ENCODE results near the gene EPB41L5. TPM values are rescaled to one million over a fixed set of nuclear protein-coding genes. Genes with fewer than 3 reads are reported as not detected.

The EPB41L5 gene
- polyA plus RNA-seq, 1 donor (not counting 4 experiments of a cell fraction or from before 2014, with no cell fraction given), result 17.8 TPM

DNA sequence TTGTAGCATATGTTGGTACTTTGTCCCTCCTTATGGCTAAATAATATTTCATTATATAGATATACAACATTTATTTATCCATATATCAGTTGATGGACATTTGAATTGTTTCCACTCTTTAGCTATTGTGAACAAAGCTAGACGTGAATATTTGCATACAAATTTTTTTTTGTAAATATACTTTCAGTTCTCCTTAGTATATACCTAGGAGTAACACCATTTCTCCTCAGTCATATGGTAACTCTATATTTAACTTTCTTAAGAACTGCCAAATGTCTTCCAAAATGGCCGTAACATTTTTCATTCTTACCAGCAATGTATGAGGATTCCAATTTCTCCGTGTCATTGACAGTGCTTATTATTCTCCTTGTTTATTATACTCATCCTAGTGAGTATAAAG, 135.8 kb downstream of the EPB41L5 start:
- H3K9me3 ChIP-seq (ENCODE audit: control insufficient read depth, low read depth, low read length), result no peaks in the 10 kb centered on the region
- no peak overlapping the region for H3K4me3 ChIP-seq (ENCODE audit: control insufficient read depth in 2 of 3, extremely low read depth in 1 of 3, insufficient read depth in 2 of 3, low read depth in 1 of 3, low read length in 3 of 3)
- no peak overlapping the region for H3K27ac ChIP-seq (ENCODE audit: control insufficient read depth, insufficient read depth, low read length)
- no peaks in the 10 kb centered on the region for H3K79me2 ChIP-seq (ENCODE audit: control insufficient read depth, insufficient read depth, low read length)
- no peak overlapping the region for H2AFZ ChIP-seq (ENCODE audit: control insufficient read depth, low read length)
- TF ChIP-seq EZH2 (IDR thresholded peaks at IDR 0.05; ENCODE audit: low read length), result no peak
- TF ChIP-seq, protein P1, sequence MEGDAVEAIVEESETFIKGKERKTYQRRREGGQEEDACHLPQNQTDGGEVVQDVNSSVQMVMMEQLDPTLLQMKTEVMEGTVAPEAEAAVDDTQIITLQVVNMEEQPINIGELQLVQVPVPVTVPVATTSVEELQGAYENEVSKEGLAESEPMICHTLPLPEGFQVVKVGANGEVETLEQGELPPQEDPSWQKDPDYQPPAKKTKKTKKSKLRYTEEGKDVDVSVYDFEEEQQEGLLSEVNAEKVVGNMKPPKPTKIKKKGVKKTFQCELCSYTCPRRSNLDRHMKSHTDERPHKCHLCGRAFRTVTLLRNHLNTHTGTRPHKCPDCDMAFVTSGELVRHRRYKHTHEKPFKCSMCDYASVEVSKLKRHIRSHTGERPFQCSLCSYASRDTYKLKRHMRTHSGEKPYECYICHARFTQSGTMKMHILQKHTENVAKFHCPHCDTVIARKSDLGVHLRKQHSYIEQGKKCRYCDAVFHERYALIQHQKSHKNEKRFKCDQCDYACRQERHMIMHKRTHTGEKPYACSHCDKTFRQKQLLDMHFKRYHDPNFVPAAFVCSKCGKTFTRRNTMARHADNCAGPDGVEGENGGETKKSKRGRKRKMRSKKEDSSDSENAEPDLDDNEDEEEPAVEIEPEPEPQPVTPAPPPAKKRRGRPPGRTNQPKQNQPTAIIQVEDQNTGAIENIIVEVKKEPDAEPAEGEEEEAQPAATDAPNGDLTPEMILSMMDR (optimal IDR thresholded peaks at IDR 0.05 in 1 of 3, IDR thresholded peaks at IDR 0.05 in 1 of 3, conservative IDR thresholded peaks at IDR 0.05 in 1 of 3; ENCODE audit: extremely low read depth in 1 of 3, insufficient read depth in 2 of 3, low read length in 3 of 3), result no peak
- no peak overlapping the region for H3K4me2 ChIP-seq (ENCODE audit: control insufficient read depth, extremely low read depth, insufficient read depth, low read depth, low read length)
- no peak overlapping the region for H3K9ac ChIP-seq (ENCODE audit: control insufficient read depth, extremely low read depth, insufficient read depth, low read length)
- dilution Hi-C loops (cut with MboI; ENCODE audit: extremely low pct_ligation_motif_present, low sequenced_read_pairs), result no loop called here
- no peaks in the 10 kb centered on the region for H3K27me3 ChIP-seq (ENCODE audit: control insufficient read depth, extremely low read depth, insufficient read depth, low read length)
- H3K9me1 ChIP-seq (ENCODE audit: control insufficient read depth, extremely low read depth, insufficient read depth, low read length), result no peaks in the 10 kb centered on the region
- H4K20me1 ChIP-seq (ENCODE audit: control insufficient read depth, extremely low read depth, insufficient read depth, low read length), result no peaks in the 10 kb centered on the region
- H3K4me1 ChIP-seq (ENCODE audit: control insufficient read depth, extremely low read depth, insufficient read depth, low read length), result no peaks in the 10 kb centered on the region
- no peak for DNase-seq (ENCODE audit: low read depth, low spot score)
- H3K36me3 ChIP-seq (ENCODE audit: control insufficient read depth in 2 of 2, extremely low read depth in 1 of 2, insufficient read depth in 2 of 2, low read length in 2 of 2), result no peaks in the 10 kb centered on the region
- no peak for FAIRE-seq

- dilution Hi-C loops (cut with MboI; ENCODE audit: extremely low pct_ligation_motif_present, low sequenced_read_pairs), result no loop called here
- no peak for FAIRE-seq
Measured at GRCh38 chr2:120149406-120149805, 136.5 kb downstream of the EPB41L5 start.

More at GRCh38 chr2:120149406-120149805, 136.5 kb downstream of the EPB41L5 start:
- Histone ChIP-seq H3K4me2 (ENCODE audit: control insufficient read depth, extremely low read depth, insufficient read depth, low read depth, low read length) (no peak overlapping the region), H3K79me2 (ENCODE audit: control insufficient read depth, insufficient read depth, low read length) (no peaks in the 10 kb centered on the region), H3K9ac (ENCODE audit: control insufficient read depth, extremely low read depth, insufficient read depth, low read length) (no peak overlapping the region), H3K27ac (ENCODE audit: control insufficient read depth, insufficient read depth, low read length) (no peak overlapping the region), H3K9me3 (ENCODE audit: control insufficient read depth, low read depth, low read length) (no peaks in the 10 kb centered on the region), H2AFZ (ENCODE audit: control insufficient read depth, low read length) (no peak overlapping the region), H4K20me1 (ENCODE audit: control insufficient read depth, extremely low read depth, insufficient read depth, low read length) (no peaks in the 10 kb centered on the region), H3K36me3 (ENCODE audit: control insufficient read depth in 2 of 2, extremely low read depth in 1 of 2, insufficient read depth in 2 of 2, low read length in 2 of 2) (no peaks in the 10 kb centered on the region), H3K27me3 (ENCODE audit: control insufficient read depth, extremely low read depth, insufficient read depth, low read length) (no peaks in the 10 kb centered on the region), H3K9me1 (ENCODE audit: control insufficient read depth, extremely low read depth, insufficient read depth, low read length) (no peaks in the 10 kb centered on the region), H3K4me3 (ENCODE audit: control insufficient read depth in 2 of 3, extremely low read depth in 1 of 3, insufficient read depth in 2 of 3, low read depth in 1 of 3, low read length in 3 of 3) (no peak overlapping the region), H3K4me1 (ENCODE audit: control insufficient read depth, extremely low read depth, insufficient read depth, low read length) (no peaks in the 10 kb centered on the region)
- DNase-seq (ENCODE audit: low read depth, low spot score), result no peak
- TF ChIP-seq, protein P1 (optimal IDR thresholded peaks at IDR 0.05 in 1 of 3, IDR thresholded peaks at IDR 0.05 in 1 of 3, conservative IDR thresholded peaks at IDR 0.05 in 1 of 3; ENCODE audit: extremely low read depth in 1 of 3, insufficient read depth in 2 of 3, low read length in 3 of 3), result no peak
- no peak for TF ChIP-seq EZH2 (IDR thresholded peaks at IDR 0.05; ENCODE audit: low read length)

Measured in keratinocyte (primary cell).